Activated CD4-positive, alpha-beta T cell treated with anti-CD3 and anti-CD28 coated beads, Interleukin-2, amount 50 U/mL, for 24 hours (primary cell): ENCODE results near the gene TPD52L1.
"Not testable (repeated sequence)": the region's sequence is repeated elsewhere in the genome, so short reads cannot be mapped to it uniquely, and the experiment has no call there.

Source experiments
- DNase-seq, 2 donors: peaks; one replicate each; pipeline ENCODE4 v3.0.0-alpha.2; 2020; ENCODE audit warnings: low read depth in 1 of 2, low spot score in 1 of 2

TPD52L1 gene

GRCh38 chr6:125140808-125141207, 12.8 kb upstream of the TPD52L1 start:
- no peak for DNase-seq

- DNase-seq = no peak
These were observed 11.0 kb upstream of the TPD52L1 start for GRCh38 chr6:125142618-125143017.

DNA sequence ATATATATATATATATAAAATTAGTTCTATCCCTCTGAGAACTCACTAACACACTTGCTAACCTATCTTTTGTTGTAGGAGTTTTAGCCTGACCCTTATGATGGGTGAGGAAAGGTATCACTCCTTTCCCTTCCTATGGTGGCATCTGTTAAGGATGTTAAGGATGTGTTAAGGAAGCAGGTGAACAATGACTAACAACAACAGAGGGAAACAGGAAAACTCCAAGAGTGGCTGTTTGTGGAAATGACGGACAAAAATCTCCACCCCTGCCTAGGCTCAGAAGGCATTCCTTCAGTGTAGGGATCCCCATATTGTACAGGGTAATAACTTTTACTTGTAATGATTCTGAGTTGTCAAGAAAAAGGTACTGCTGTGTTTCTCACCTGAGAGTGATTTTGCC, 8.8 kb upstream of the TPD52L1 start:
- no peak for DNase-seq

- DNase-seq = no peak
These were observed 4.1 kb upstream of the TPD52L1 start for GRCh38 chr6:125149256-125150144.

- no peak for DNase-seq
These were observed 1.9 kb upstream of the TPD52L1 start for GRCh38 chr6:125151700-125152099.

- no peak for DNase-seq
These were observed 666 bp downstream of the TPD52L1 start for GRCh38 chr6:125154118-125154760.

DNA sequence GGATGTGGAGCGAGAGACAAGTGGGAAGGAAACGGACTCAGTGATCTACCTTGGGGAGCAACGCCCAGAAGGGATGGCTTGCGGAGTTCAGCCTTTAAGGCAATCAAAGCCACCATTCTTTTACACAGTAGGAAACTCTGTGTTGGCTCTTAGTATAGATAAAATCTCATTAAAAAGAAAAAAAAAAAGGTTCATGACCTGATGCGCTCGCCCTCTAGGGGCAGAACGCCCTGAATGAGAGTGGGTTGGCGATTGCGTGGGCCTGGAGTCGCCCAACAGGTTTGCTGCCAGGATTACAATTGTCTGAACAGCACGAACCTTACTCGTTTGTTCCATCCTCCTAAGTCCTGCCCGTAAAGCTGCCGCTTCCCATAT, 1.2 kb downstream of the TPD52L1 start:
- no peak for DNase-seq

DNA sequence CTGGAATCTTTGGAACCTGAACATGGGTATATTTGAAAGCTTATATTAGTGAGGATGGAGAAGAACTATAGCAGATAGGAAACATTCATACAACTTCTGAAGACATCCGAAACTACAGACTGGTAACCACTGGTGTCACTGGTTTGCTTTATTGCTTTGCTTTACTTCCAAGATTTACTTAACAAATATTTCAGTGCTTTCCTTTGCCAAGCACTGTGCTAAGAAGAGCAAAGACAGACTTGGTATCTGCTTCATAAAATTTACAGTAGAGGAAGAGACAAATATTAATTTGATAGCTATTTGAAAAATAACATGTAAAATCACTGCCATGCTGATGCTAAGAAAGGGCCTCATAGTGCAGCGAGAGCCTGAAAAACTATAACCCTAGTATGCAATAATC, 1.8 kb downstream of the TPD52L1 start:
- DNase-seq = no peak

- DNase-seq = no peak
These were observed 2.9 kb downstream of the TPD52L1 start for GRCh38 chr6:125156496-125156895.

GRCh38 chr6:125157280-125157679, 3.7 kb downstream of the TPD52L1 start:
- DNase-seq = no peak

GRCh38 chr6:125157725-125158124, 4.2 kb downstream of the TPD52L1 start:
- DNase-seq = no peak

DNA sequence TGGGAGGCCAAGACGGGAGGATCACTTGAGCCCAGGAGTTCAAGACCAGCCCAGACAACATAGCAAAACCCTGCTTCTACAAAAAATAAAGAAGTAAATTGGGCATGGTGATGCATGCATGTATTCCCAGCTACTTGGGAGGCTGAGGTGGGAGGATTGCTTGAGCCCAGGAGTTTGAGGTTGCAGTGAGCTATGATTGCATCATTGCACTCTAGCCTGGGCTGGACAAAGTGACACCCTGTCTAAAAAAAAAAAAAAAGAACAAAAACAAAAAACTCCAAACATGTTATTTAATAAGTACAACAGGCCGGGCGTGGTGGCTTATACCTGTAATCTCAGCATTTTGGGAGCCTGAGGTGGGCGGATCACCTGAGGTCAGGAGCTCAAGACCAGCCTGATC, 9.8 kb downstream of the TPD52L1 start:
- DNase-seq = not testable (repeated sequence)

DNA sequence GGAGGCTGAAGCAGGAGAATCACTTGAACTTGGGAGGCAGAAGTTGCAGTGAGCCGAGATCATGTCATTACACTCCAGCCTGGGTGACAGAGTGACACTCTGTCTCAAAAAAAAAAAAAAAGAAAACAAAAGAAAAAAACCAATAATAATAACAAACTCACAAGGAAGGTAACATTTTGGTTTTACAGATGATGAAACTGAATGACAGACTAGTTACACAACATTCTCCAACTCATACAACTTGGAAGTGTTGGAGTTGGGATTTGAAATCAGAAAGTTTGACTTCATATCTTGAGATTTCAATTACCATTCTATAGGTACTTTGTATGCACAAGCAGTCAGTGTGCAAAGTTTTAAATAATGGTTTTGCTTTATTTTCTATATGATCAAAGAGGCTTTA, 10.2 kb downstream of the TPD52L1 start:
- no peak for DNase-seq

- no peak for DNase-seq
These were observed 11.1 kb downstream of the TPD52L1 start for GRCh38 chr6:125164696-125165095.

- no peak for DNase-seq
These were observed 11.7 kb downstream of the TPD52L1 start for GRCh38 chr6:125165256-125165655.

- no peak for DNase-seq
These were observed 12.2 kb downstream of the TPD52L1 start for GRCh38 chr6:125165776-125166175.

DNA sequence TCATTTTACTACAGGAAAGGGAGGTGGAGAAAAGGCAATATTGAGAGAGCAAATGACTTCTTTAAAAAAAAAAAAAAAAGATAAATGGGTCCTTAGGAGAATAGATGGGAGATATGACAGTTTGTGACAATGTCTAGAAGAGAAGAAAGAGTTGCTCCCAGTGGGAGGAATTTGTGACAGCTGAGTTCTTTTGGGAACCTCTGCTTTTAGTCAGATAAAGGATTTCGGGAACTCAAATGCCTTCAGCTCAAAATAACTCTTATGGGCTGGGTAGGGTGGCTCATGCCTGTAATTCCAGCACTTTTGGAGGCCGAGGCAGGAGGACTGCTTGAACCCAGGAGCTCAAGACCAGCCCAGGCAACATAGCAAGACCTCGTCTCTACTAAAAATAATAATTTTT, 13.1 kb downstream of the TPD52L1 start:
- DNase-seq = no peak

GRCh38 chr6:125167579-125167978, 14.0 kb downstream of the TPD52L1 start:
- DNase-seq = no peak

GRCh38 chr6:125169058-125169457, 15.5 kb downstream of the TPD52L1 start:
- no peak for DNase-seq

GRCh38 chr6:125169522-125169921, 15.9 kb downstream of the TPD52L1 start:
- no peak for DNase-seq

DNA sequence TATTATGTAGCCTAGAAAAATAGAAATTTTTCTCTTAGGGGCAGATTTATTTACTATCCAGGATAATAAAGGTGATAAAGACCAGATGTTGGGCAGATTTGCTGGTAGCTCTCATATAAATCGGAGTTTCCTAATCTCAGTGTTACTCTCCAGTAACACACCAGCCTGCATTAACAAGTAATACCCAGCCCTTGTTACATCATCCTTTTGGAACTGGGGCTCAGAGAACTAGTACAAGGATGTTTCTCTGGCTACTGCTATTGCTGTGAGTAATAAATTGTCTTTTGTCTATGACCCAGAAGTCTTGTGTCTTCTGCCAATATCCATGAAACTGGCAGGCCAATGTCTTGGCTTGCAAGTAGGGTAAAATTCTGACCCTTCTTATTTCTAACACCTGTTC, 16.8 kb downstream of the TPD52L1 start:
- DNase-seq = no peak

- no peak for DNase-seq
These were observed 19.9 kb downstream of the TPD52L1 start for GRCh38 chr6:125173341-125174095.
